NOMO-1 treated with dmso at 0.1 percent for 144 hours (cell line): Measurements from ENCODE around the gene MUC3A.
A peak's percentile ranks its signal among the peaks of the same experiment; 100 is the strongest.

Experiments
- DNase-seq: peaks from one replicate; lab custom pipeline; 2025; ENCODE audit not compliant: unreplicated experiment; lab: John Stamatoyannopoulos, UW

Gene MUC3A

DNA sequence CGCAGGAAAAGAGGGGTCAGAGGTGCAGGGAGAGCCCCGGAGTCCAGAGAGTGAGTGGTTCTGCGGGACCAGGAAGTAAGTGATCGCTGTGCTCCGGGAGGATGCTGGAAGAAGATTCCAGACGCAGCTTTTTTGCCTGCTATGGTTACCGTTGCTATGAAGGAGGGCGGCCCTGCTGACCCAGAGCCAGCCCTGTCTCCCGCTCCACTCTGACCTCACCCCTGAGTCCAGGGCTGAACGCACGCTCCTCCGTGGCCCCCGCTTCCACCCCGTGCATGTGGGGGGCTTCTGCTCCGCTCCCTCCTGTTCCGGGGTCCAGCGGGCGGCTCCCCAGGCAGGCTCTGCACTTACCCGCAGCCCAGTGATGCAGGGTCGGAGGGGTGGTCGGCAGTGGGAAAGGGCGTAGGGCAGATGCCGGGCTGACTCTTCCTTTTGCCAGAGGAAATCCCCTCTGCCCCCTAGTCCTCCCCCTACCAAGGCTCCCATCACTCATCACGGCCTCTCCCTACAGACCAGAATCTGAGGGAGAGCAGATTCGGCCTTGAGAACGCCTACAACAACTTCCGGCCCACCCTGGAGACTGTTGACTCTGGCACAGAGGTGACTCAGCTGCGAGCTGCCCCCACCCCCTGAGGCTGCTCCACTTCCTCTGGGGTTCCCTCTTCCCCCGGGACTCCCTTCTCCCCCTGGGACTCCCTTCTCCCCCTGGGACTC lies 67.9 kb downstream of the MUC3A start:
- DNase-seq, result peak; percentile 62
